Measurements from ENCODE around the gene MLF1. TPM values are rescaled to one million over a fixed set of nuclear protein-coding genes. Genes with fewer than 3 reads are reported as not detected.

MLF1 gene, protein sequence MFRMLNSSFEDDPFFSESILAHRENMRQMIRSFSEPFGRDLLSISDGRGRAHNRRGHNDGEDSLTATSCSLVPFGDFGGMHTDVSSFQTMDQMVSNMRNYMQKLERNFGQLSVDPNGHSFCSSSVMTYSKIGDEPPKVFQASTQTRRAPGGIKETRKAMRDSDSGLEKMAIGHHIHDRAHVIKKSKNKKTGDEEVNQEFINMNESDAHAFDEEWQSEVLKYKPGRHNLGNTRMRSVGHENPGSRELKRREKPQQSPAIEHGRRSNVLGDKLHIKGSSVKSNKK
- 17.0 and 17.2 TPM in 2 replicates for total RNA-seq

DNA sequence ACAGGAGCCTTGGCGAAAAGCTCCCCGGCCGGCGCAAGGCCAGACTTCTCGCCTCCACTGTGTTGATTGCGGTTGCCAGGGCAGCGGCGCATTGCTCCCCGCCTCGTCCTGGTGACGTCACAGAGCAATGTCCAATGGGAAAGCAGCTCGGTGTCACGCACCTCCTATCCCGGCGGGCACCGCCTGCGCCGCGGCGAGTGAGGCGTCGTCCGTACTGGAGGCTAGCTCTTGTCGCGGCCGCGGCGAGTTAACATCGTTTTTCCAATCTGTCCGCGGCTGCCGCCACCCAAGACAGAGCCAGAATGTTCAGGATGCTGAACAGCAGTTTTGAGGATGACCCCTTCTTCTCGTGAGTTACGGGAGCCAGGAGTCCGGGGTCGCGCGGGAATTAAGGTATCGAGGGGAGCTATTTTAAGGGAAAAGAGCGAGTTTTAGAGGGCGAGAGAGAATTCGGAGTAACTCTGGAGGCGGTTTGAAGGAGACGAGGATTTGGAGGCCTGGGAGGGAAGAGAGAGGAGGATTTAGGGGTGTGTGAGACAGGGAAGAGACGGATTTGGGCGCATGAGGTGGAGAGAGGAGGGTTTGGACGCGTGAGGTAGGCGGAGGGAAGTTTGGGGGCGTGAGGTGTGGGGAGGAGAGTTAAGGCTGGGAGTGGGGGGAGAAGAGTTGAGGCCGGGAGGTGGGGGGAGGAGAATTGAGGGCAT, at the start of gene MLF1:
Gene MLF1, plus strand, starts transcription at position 196 of the 704 bp plus-strand sequence. Its CDS starts 107 bp downstream, at position 303.

DNA sequence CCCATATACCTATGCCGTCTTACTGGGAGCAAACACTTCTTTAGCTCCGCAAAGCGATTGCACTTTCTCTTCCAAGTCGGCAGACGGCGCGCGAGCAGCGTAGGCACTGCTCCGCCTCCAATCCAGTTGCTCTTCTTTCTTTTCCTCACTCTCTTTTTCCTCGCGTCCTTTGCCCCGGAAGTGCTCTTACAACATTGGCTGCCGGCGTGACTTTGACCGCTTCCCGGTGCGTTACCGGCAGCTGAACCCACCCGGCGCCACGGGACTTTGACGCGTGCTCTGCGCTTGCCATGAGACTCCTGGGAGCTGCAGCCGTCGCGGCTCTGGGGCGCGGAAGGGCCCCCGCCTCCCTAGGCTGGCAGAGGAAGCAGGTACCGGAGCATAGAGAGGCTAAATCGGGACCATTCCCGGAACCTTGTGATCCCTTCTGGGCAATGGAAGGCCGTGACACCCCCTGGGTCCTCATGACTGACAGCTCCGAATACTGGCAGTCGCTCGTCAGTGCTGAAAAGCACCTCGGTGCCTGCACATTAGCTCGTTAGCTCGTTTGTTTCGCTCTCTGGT, 73.4 kb downstream of the MLF1 start, which contains the start of gene GFM1:
Gene GFM1, plus strand, starts transcription at position 183 of the 564 bp plus-strand sequence. Its CDS starts 108 bp downstream, at position 291.

Other genes with a start within 250 kb of the MLF1 start
- gene GFM1, start 73.3 kb downstream of the MLF1 start, total RNA-seq: 30.7 and 39.5 TPM in 2 replicates
- gene LXN, start 101.5 kb downstream of the MLF1 start, total RNA-seq: 311 and 346 TPM in 2 replicates
- 148 and 180 TPM in 2 replicates for gene RARRES1, start 161.3 kb downstream of the MLF1 start, total RNA-seq
- gene MFSD1, start 230.9 kb downstream of the MLF1 start, total RNA-seq: 178 and 195 TPM in 2 replicates